Neutrophil (primary cell): ENCODE measurements around the gene PDE9A.
"Not testable (repeated sequence)": the region's sequence is repeated elsewhere in the genome, so short reads cannot be mapped to it uniquely, and the experiment has no call there.

Experiments
- H3K27ac ChIP-seq: fragments of 200-600 bp; sonication (generic); 2 replicates; pipeline ENCODE4 v1.5.1; 2016; ENCODE audit warnings: mild to moderate bottlenecking, moderate library complexity
- H3K27me3 ChIP-seq: fragments of 200-600 bp; sonication (generic); 2 replicates; pipeline ENCODE4 v1.6.0; 2016; ENCODE audit warnings: mild to moderate bottlenecking
- H3K36me3 ChIP-seq: fragments of 200-600 bp; sonication (generic); 2 replicates; pipeline ENCODE4 v1.5.1; 2017
- H3K4me1 ChIP-seq, 2 experiments: fragments of 200-600 bp in 1 of 2; sonication (generic) in 1 of 2; 1 replicate in 1 of 2; 2 replicates in 1 of 2; pipeline versions ENCODE4 v1.5.1 to v1.6.1; 2013 to 2016; ENCODE audit warnings: low read depth in 1 of 2, low read length in 1 of 2, mild to moderate bottlenecking in 1 of 2, moderate library complexity in 1 of 2; ENCODE audit not compliant: control insufficient read depth in 1 of 2, insufficient read depth in 1 of 2
- H3K4me3 ChIP-seq, 2 experiments: fragments of 200-600 bp in 1 of 2; sonication (generic) in 1 of 2; 1 replicate in 1 of 2; 2 replicates in 1 of 2; pipeline ENCODE4 v1.5.1; 2013 to 2016; ENCODE audit warnings: low read depth in 1 of 2, low read length in 1 of 2, mild to moderate bottlenecking in 1 of 2, moderate library complexity in 1 of 2
- H3K9me3 ChIP-seq: fragments of 200-600 bp; sonication (generic); 2 replicates; pipeline ENCODE4 v1.5.1; 2016
- TF ChIP-seq, protein P1 (sequence below): fragments of 200-600 bp; sonication (generic); IDR thresholded peaks from 2 replicates; pipeline ENCODE4 v1.5.1; 2016; ENCODE audit warnings: antibody characterized with exemption

The PDE9A gene

DNA sequence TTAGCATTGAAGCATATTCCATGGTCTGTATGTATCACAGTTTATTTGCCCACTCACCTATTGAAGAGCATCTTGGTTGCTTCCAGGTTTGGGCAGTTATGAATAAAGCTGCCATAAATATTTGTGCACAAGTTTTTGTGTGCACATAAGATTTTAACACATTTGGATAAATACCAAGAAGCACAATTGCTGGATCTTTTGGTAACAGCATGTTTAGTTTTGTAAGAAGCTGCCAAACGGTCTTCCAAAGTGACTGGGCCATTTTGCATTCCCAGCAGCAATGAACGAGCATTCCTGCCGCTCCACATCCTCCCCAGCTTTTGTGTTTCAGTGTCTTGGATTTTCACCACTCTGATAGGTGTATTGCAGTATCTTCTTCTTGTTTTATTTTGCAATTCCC lies 62.7 kb downstream of the PDE9A start:
- Histone ChIP-seq H3K27ac (no peak overlapping the region), H3K36me3 (no peaks in the 10 kb centered on the region), H3K9me3 (no peaks in the 10 kb centered on the region), H3K4me1 (no peaks in the 10 kb centered on the region), H3K4me3 (no peak overlapping the region), H3K27me3 (no peaks in the 10 kb centered on the region)
- TF ChIP-seq, protein P1, sequence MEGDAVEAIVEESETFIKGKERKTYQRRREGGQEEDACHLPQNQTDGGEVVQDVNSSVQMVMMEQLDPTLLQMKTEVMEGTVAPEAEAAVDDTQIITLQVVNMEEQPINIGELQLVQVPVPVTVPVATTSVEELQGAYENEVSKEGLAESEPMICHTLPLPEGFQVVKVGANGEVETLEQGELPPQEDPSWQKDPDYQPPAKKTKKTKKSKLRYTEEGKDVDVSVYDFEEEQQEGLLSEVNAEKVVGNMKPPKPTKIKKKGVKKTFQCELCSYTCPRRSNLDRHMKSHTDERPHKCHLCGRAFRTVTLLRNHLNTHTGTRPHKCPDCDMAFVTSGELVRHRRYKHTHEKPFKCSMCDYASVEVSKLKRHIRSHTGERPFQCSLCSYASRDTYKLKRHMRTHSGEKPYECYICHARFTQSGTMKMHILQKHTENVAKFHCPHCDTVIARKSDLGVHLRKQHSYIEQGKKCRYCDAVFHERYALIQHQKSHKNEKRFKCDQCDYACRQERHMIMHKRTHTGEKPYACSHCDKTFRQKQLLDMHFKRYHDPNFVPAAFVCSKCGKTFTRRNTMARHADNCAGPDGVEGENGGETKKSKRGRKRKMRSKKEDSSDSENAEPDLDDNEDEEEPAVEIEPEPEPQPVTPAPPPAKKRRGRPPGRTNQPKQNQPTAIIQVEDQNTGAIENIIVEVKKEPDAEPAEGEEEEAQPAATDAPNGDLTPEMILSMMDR, result no peak

DNA sequence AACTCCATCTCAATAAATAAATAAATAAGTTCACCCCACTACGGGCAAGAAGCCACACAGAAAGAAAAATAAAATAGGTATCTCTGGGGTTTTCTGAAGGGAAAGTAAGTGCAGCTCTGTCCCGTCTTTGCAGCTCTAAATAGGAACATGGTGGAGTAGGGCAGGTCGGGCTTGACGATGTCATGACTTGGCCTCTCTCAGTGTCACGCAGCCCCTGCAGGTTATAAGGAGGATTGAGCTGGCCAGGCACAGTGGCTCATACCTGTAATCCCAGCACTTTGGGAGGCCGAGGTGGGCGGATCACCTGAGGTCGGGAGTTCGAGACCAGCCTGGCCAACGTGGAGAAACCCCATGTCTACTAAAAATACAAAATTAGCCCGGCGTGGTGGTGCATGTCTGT lies 67.1 kb downstream of the PDE9A start:
- not testable (repeated sequence) for H3K4me1 ChIP-seq, H3K27ac ChIP-seq, H3K27me3 ChIP-seq, H3K4me3 ChIP-seq, H3K36me3 ChIP-seq, H3K9me3 ChIP-seq

DNA sequence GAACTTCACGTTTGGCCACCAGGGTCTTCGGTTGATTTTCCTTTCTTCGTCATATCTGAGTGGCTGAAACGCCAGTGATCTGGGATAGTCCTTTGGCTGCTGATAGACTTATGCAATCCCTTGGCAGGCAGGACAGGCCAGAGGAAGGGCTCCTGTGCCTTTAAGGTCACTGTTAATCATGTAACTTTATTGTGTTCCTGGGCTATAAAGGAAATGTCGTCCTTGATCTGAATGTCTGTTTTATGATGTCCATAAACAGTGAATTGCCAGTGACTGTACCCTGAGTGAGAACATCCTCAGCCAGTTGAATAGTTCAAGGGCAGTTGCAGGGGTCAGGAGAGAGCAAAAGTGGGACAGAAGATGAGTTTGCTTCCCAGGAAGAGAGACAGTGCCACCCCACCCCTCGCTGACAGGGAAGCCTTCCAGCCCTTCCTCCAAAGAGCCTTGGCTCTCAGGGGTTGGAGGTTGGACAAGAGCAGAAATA lies 68.0 kb downstream of the PDE9A start:
- Histone ChIP-seq H3K4me3 (no peak overlapping the region), H3K4me1 (no peaks in the 10 kb centered on the region), H3K9me3 (no peaks in the 10 kb centered on the region), H3K36me3 (no peaks in the 10 kb centered on the region), H3K27ac (no peak overlapping the region), H3K27me3 (no peaks in the 10 kb centered on the region)
- TF ChIP-seq, protein P1, result no peak

DNA sequence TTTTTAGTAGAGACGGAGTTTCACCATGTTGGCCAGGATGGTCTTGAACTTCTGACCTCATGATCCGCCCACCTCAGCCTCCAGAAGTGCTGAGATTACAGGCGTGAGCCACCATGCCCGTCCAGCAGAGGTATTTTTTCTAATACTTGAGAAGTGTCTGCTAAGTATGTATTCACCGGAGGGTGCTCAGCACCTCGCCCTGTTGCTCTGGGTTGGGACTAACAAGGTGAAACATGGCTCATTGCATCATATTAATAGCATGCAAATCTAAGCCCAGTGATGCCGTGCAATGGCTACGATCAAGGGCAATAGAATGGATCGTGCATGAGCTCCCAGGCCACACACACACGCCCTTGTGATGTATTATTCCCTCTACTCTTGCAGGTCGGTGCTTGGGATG lies 68.7 kb downstream of the PDE9A start:
- H3K36me3 ChIP-seq, result no peaks in the 10 kb centered on the region

DNA sequence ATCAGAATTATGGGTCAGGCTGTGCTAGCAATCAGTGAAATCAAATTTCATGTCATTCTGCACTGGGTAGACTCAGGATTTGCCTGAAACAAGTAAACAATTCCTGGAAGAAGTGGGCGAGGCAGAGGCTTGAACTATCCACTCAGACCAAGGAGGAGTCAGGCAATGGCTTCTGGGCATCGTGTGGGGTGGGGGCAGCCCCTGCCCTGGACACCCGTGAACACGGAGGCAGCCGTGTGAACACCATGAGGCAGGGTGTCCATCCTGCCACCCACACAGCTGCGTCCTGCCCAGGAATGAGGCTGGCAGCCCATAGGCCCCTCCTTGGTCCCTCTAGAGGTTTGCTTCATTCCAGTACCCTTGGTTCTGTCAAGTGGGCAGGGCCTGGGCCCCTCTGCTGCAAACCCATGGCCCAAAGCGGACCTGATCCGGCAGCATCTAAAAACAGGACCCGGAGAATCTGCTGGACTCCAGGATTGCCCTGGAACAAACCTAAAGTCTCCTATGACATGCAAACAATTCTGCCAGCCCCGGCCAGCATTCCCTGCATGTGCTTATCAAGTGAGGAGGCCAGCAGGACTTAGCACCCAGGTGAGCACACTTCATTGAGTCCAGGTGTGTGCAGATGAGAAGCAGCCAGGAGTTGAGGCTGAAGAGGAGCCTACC lies 69.5 kb downstream of the PDE9A start:
- Histone ChIP-seq H3K4me1 (no peaks in the 10 kb centered on the region), H3K4me3 (no peak overlapping the region), H3K27ac (no peak overlapping the region), H3K9me3 (no peaks in the 10 kb centered on the region), H3K36me3 (no peaks in the 10 kb centered on the region), H3K27me3 (no peaks in the 10 kb centered on the region)
- TF ChIP-seq, protein P1, result no peak

More for the DNA sequence above, 68.7 kb downstream of the PDE9A start:
- Histone ChIP-seq H3K27ac (no peak overlapping the region), H3K4me1 (no peaks in the 10 kb centered on the region), H3K9me3 (no peaks in the 10 kb centered on the region), H3K27me3 (no peaks in the 10 kb centered on the region), H3K4me3 (no peak overlapping the region)
- TF ChIP-seq, protein P1, result no peak

DNA sequence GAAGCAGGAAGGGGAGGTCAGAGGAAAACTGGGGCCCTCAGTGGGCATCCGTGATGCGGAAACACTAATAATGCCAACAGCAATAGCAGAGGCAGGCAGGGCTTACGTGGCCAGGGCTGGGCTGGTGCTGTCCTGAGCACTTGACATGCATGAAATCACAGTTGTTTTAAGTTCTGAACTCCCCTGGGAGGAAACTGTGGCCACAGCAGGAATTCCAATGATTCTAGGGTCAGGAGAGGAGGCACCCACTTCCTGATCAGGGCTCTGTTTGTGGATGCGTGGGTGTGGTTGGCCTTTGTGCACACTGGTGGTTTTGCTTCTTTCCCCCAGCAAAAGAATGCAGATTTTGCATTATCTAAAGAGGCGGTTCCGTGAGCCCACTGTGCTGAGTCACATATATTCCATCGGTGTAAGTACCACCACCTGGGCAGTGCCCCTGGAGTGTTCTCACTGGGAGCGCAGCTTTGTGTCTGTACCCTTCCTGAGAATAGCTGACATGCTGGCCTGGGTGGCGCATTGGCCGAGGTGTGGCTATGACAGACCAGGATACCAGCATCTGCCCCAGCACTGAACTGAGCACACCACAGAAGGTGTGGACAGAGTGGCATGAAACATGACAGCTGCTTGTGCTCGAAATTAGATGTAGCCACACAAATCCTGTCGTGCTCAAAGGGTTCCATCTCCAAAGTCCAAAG lies 71.0 kb downstream of the PDE9A start:
- Histone ChIP-seq H3K27me3 (no peaks in the 10 kb centered on the region), H3K4me3 (no peak overlapping the region)
- TF ChIP-seq, protein P1, result no peak

More for the DNA sequence above, 71.0 kb downstream of the PDE9A start:
- Histone ChIP-seq H3K27ac (no peak overlapping the region), H3K4me1 (no peaks in the 10 kb centered on the region), H3K9me3 (no peaks in the 10 kb centered on the region), H3K36me3 (no peaks in the 10 kb centered on the region)
